22Rv1 (cell line): ENCODE data around the gene DENND2A.

Source experiments
- H3K27ac ChIP-seq: fragments of 450-650 bp; 2 replicates; pipeline ENCODE4 v1.5.1; 2017
- CTCF ChIP-seq: fragments of 450-650 bp; IDR thresholded peaks from 2 replicates; pipeline ENCODE4 v1.5.1; 2017; ENCODE audit warnings: mild to moderate bottlenecking
- ZFX ChIP-seq: fragments of 450-650 bp; IDR thresholded peaks from 2 replicates; pipeline ENCODE4 v1.6.1; 2017; ENCODE audit warnings: antibody characterized with exemption, borderline replicate concordance

The DENND2A gene

GRCh38 chr7:140546947-140547346 lies 93.7 kb downstream of the DENND2A start:
- H3K27ac ChIP-seq, result no peak overlapping the region
- no peak for TF ChIP-seq ZFX
- TF ChIP-seq CTCF, result no peak

- no peak overlapping the region for H3K27ac ChIP-seq
- TF ChIP-seq ZFX (no peak), CTCF (no peak)
Measured at GRCh38 chr7:140544388-140544826, 96.2 kb downstream of the DENND2A start.

GRCh38 chr7:140542228-140542603 lies 98.4 kb downstream of the DENND2A start:
- H3K27ac ChIP-seq, result no peak overlapping the region
- no peak for TF ChIP-seq ZFX
- no peak for TF ChIP-seq CTCF

- H3K27ac ChIP-seq, result no peak overlapping the region
- TF ChIP-seq CTCF (no peak), ZFX (no peak)
Measured at GRCh38 chr7:140541513-140542227, 98.9 kb downstream of the DENND2A start.

- TF ChIP-seq ZFX (no peak), CTCF (no peak)
- no peak overlapping the region for H3K27ac ChIP-seq
Measured at GRCh38 chr7:140541176-140541512, 99.5 kb downstream of the DENND2A start.

GRCh38 chr7:140540136-140540777 lies 100.4 kb downstream of the DENND2A start:
- H3K27ac ChIP-seq, result no peak overlapping the region
- TF ChIP-seq ZFX, result no peak

- H3K27ac ChIP-seq, result no peak overlapping the region
- TF ChIP-seq ZFX (no peak), CTCF (no peak)
Measured at GRCh38 chr7:140539461-140539860, 101.2 kb downstream of the DENND2A start.
